A673 (cell line): ENCODE data around the gene OXSR1.
"Not testable (repeated sequence)": the region's sequence is repeated elsewhere in the genome, so short reads cannot be mapped to it uniquely, and the experiment has no call there.

ENCODE experiments used
- EZH2 ChIP-seq: fragments of 200-600 bp; sonication (generic); IDR thresholded peaks from 2 replicates; pipeline ENCODE4 v1.6.1; 2017; ENCODE audit warnings: borderline replicate concordance, low read depth, mild to moderate bottlenecking, mixed read lengths, antibody characterized with exemption, low read length; ENCODE audit not compliant: poor library complexity, severe bottlenecking
- TF ChIP-seq, protein P1 (sequence below): fragments of 300-800, 200-600 bp; sonication (generic); conservative IDR thresholded peaks from 2 replicates; pipeline ENCODE4 v1.5.1; 2017; ENCODE audit warnings: low read depth, mild to moderate bottlenecking, antibody characterized with exemption, low read length, moderate library complexity, mixed read lengths

DNA sequence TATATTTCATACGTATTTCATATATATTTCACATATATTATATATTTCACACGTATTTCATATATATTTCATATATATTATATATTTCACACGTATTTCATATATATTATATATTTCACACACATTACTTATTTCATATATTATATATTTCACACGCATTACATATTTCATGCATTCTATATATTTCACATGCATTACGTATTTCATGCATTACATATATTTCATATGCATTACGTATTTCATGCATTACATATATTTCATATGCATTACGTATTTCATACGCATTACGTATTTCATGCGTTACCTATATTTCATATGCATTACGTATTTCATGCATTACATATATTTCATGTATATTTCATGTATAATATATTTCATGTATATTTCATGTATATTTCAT is 4.6 kb upstream of the OXSR1 start:
- TF ChIP-seq, protein P1, sequence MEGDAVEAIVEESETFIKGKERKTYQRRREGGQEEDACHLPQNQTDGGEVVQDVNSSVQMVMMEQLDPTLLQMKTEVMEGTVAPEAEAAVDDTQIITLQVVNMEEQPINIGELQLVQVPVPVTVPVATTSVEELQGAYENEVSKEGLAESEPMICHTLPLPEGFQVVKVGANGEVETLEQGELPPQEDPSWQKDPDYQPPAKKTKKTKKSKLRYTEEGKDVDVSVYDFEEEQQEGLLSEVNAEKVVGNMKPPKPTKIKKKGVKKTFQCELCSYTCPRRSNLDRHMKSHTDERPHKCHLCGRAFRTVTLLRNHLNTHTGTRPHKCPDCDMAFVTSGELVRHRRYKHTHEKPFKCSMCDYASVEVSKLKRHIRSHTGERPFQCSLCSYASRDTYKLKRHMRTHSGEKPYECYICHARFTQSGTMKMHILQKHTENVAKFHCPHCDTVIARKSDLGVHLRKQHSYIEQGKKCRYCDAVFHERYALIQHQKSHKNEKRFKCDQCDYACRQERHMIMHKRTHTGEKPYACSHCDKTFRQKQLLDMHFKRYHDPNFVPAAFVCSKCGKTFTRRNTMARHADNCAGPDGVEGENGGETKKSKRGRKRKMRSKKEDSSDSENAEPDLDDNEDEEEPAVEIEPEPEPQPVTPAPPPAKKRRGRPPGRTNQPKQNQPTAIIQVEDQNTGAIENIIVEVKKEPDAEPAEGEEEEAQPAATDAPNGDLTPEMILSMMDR: not testable (repeated sequence)
- TF ChIP-seq EZH2: not testable (repeated sequence)
